Activated CD4-positive, alpha-beta T cell treated with anti-CD3 and anti-CD28 coated beads, Interleukin-2, amount 50 U/mL, for 48 hours (primary cell): ENCODE measurements around the gene EIF4E1B.

Experiments used
- DNase-seq, 2 experiments: peaks; one replicate each; pipeline ENCODE4 v3.0.0-alpha.2; 2020

EIF4E1B gene

GRCh38 chr5:176628406-176629228, 1.9 kb upstream of the EIF4E1B start:
- no peak for DNase-seq

- DNase-seq, result no peak
Measured at GRCh38 chr5:176629317-176629852, 1.1 kb upstream of the EIF4E1B start.

GRCh38 chr5:176630681-176631222, 277 bp downstream of the EIF4E1B start:
- no peak for DNase-seq

GRCh38 chr5:176631383-176632200, 1.1 kb downstream of the EIF4E1B start:
- no peak for DNase-seq

- no peak for DNase-seq
Measured at GRCh38 chr5:176632745-176633144, 2.3 kb downstream of the EIF4E1B start.

GRCh38 chr5:176633598-176633997, 3.1 kb downstream of the EIF4E1B start:
- DNase-seq, result no peak

GRCh38 chr5:176636426-176636825, 6.0 kb downstream of the EIF4E1B start:
- no peak for DNase-seq

GRCh38 chr5:176637556-176637955, 7.1 kb downstream of the EIF4E1B start:
- DNase-seq, result no peak

- DNase-seq, result no peak
Measured at GRCh38 chr5:176638437-176638836, 8.0 kb downstream of the EIF4E1B start.

GRCh38 chr5:176639208-176639607, 8.7 kb downstream of the EIF4E1B start:
- no peak for DNase-seq

- DNase-seq, result no peak
Measured at GRCh38 chr5:176639981-176640380, 9.5 kb downstream of the EIF4E1B start.

GRCh38 chr5:176640616-176641015, 10.1 kb downstream of the EIF4E1B start:
- DNase-seq, result no peak

GRCh38 chr5:176642675-176643490, 12.4 kb downstream of the EIF4E1B start:
- no peak for DNase-seq

- DNase-seq, result no peak
Measured at GRCh38 chr5:176643491-176644219, 13.2 kb downstream of the EIF4E1B start.

GRCh38 chr5:176644294-176644693, 13.8 kb downstream of the EIF4E1B start:
- no peak for DNase-seq

GRCh38 chr5:176644878-176645670, 14.6 kb downstream of the EIF4E1B start:
- no peak for DNase-seq

- no peak for DNase-seq
Measured at GRCh38 chr5:176646049-176646706, 15.7 kb downstream of the EIF4E1B start.

- no peak for DNase-seq
Measured at GRCh38 chr5:176646707-176647029, 16.2 kb downstream of the EIF4E1B start.

- DNase-seq, result peak; percentile 100
Measured at GRCh38 chr5:176647030-176647842, 16.8 kb downstream of the EIF4E1B start, which contains the start of gene TSPAN17. TSS of gene TSPAN17 (plus strand) at chr5:176647484. CDS start at chr5:176647616, 132 bp downstream.
